Body of pancreas (tissue), 4 donors: ENCODE measurements around the gene SS18L1. TPM values are rescaled to one million over a fixed set of nuclear protein-coding genes. Genes with fewer than 3 reads are reported as not detected.

ENCODE experiments used
- ATAC-seq: fragments of 150-250 bp; one replicate; pipeline ENCODE4 v1.9.1; 2016
- DNase-seq, 4 donors: peaks; one replicate each; pipeline ENCODE4 v3.0.0-alpha.2; 2019
- H3K27ac ChIP-seq, 4 donors: fragments of 200-600 bp; sonication (generic); 1 replicate in 3 of 4; 2 replicates in 1 of 4; pipeline versions ENCODE4 v1.5.1 to v1.6.1; 2016 to 2019; ENCODE audit warnings: mild to moderate bottlenecking in 1 of 4, mixed read lengths in 1 of 4, moderate library complexity in 1 of 4
- H3K27me3 ChIP-seq, 2 donors: fragments of 200-600 bp; sonication (generic); one replicate each; pipeline ENCODE4 v1.6.0; 2016; ENCODE audit warnings: mild to moderate bottlenecking in 1 of 2
- H3K36me3 ChIP-seq, 2 donors: fragments of 200-600 bp; sonication (generic); replicated peaks in 1 of 2; 2 replicates each; pipeline ENCODE4 v1.5.1; 2016; ENCODE audit warnings: low read depth in 2 of 2; ENCODE audit not compliant: insufficient read depth in 1 of 2
- H3K4me1 ChIP-seq: fragments of 200-600 bp; sonication (generic); one replicate; pipeline ENCODE4 v1.6.0; 2016
- H3K4me3 ChIP-seq, 2 donors: fragments of 200-600 bp; sonication (generic); 1 replicate in 1 of 2; 2 replicates in 1 of 2; pipeline ENCODE4 v1.5.1; 2016 to 2019
- H3K9me3 ChIP-seq, 3 donors: fragments of 200-600 bp; sonication (generic); 1 replicate in 2 of 3; 2 replicates in 1 of 3; pipeline ENCODE4 v1.5.1; 2016
- CTCF ChIP-seq, 7 experiments: fragments of 450-650 bp in 4 of 7; fragments of 200-600 bp in 3 of 7; sonication (generic) in 3 of 7; IDR thresholded peaks; one replicate each; pipeline ENCODE4 v1.5.1; 2016 to 2019; ENCODE audit warnings: antibody characterized with exemption in 7 of 7
- POLR2A ChIP-seq, 3 donors: fragments of 450-650 bp; IDR thresholded peaks; one replicate each; pipeline ENCODE4 v1.6.1; 2016; ENCODE audit warnings: antibody characterized with exemption in 3 of 3, mild to moderate bottlenecking in 2 of 3
- WGBS, 2 donors: methylation state at CpG; one replicate each; pipeline ENCODE4 v1.1.5; 2017; 5-methylcytosine and 5-hydroxymethylcytosine counted together
- intact Hi-C: fragments of 100-400 bp; cut with DNase I; formaldehyde crosslinking; loops from one replicate; pipeline ENCODE4 v1.15.1; 2023
- total RNA-seq, 2 donors: library from RNA; depleted of rRNA; stranded (reverse); fragments of >200 nt; gene quantifications; one replicate each; pipeline ENCODE4 v1.1.0, GENCODE V29; 2016

SS18L1 gene
- total RNA-seq, 2 donors from 2014 or later = 11.4 to 14.5 TPM

GRCh38 chr20:62159052-62159451 lies 15.5 kb downstream of the SS18L1 start:
- WGBS, 2 donors = 87 to 100% methylated on average over 2 to 10 of the region's 11 CpGs
- no peaks in the 10 kb centered on the region for H3K27me3 ChIP-seq
- H3K36me3 ChIP-seq = peaks cover 0 to 21% of the 10 kb centered on the region in 2 donors
- H3K4me1 ChIP-seq = peaks cover 14% of the 10 kb centered on the region
- intact Hi-C loops = no loop called here
- DNase-seq (no peak), ATAC-seq (no peak)
- H3K9me3 ChIP-seq = no peaks in the 10 kb centered on the region
- no peak for TF ChIP-seq POLR2A (IDR thresholded peaks at IDR 0.05)
- H3K4me3 ChIP-seq = no peak overlapping the region
- no peak overlapping the region for H3K27ac ChIP-seq

DNA sequence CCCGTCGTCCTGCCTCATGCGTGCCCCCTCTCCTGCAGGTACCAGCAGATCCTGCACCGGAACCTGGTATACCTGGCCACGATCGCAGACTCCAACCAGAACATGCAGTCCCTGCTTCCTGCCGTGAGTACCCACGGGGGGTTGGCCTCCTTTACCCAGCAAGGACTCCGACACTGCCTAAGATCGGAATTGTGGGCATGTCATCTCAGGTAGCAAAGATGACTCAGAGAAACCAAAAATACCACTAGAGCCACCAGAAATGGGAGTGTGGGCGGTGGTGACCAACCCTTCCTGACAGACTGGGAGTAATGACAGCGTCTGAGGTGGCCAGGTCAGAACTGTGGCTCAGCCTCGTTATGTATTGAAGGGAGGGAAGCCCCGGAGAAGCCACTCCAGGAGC lies 16.3 kb downstream of the SS18L1 start:
- peaks cover 14% of the 10 kb centered on the region for H3K4me1 ChIP-seq
- no peaks in the 10 kb centered on the region for H3K9me3 ChIP-seq
- ATAC-seq (no peak), DNase-seq (no peak)
- H3K27ac ChIP-seq = no peak overlapping the region
- whole genome bisulfite sequencing, 2 donors = 80% methylated on average over 9 to 14 of the region's 14 CpGs
- TF ChIP-seq POLR2A (IDR thresholded peaks at IDR 0.05) = no peak
- TF ChIP-seq CTCF (IDR thresholded peaks at IDR 0.05) = no peak
- intact Hi-C loops = no loop called here
- H3K36me3 ChIP-seq = peaks cover under 1 to 28% of the 10 kb centered on the region in 2 donors
- H3K27me3 ChIP-seq = no peaks in the 10 kb centered on the region
- no peak overlapping the region for H3K4me3 ChIP-seq

GRCh38 chr20:62160253-62160652 lies 16.7 kb downstream of the SS18L1 start:
- no peaks in the 10 kb centered on the region for H3K9me3 ChIP-seq
- ATAC-seq = no peak
- intact Hi-C loops = no loop called here
- no peak for TF ChIP-seq POLR2A (IDR thresholded peaks at IDR 0.05)
- no peak for TF ChIP-seq CTCF (IDR thresholded peaks at IDR 0.05)
- H3K4me1 ChIP-seq = peaks cover 14% of the 10 kb centered on the region
- no peak overlapping the region for H3K27ac ChIP-seq
- H3K27me3 ChIP-seq = no peaks in the 10 kb centered on the region
- H3K4me3 ChIP-seq = no peak overlapping the region
- no peak for DNase-seq
- 94 to 98% methylated on average over 8 to 9 of the region's 9 CpGs for WGBS, 2 donors
- H3K36me3 ChIP-seq = peaks cover 4 to 32% of the 10 kb centered on the region in 2 donors

DNA sequence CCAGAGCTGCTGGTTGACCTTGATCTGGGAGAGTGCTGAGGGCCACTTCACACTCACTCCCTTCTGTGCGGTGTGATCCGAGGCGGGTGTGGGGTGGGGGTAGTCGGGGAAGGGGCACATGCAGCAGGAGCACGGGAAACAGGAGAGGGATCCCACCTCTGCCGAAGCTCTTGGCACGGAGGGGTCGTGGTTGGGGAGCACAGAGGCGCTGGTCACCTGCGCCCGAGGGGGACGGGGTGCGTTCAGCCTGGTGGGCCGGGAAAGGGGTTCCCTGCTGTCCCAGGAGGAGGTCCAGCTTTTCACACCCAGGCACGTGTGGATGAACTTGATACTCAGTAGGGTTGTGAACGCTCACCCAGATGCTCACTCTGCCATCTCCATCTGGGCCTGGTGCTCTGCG lies 17.3 kb downstream of the SS18L1 start:
- WGBS, 2 donors = 91 to 92% methylated on average over 16 of the region's 17 CpGs
- H3K27ac ChIP-seq = no peak overlapping the region
- no peak overlapping the region for H3K4me3 ChIP-seq
- intact Hi-C loops = no loop called here
- no peak for ATAC-seq
- TF ChIP-seq POLR2A (IDR thresholded peaks at IDR 0.05) (no peak), CTCF (IDR thresholded peaks at IDR 0.05) (no peak)
- no peaks in the 10 kb centered on the region for H3K9me3 ChIP-seq
- H3K4me1 ChIP-seq = peaks cover 14% of the 10 kb centered on the region
- H3K27me3 ChIP-seq = no peaks in the 10 kb centered on the region
- peaks cover 10 to 36% of the 10 kb centered on the region in 2 donors for H3K36me3 ChIP-seq
- no peak for DNase-seq

DNA sequence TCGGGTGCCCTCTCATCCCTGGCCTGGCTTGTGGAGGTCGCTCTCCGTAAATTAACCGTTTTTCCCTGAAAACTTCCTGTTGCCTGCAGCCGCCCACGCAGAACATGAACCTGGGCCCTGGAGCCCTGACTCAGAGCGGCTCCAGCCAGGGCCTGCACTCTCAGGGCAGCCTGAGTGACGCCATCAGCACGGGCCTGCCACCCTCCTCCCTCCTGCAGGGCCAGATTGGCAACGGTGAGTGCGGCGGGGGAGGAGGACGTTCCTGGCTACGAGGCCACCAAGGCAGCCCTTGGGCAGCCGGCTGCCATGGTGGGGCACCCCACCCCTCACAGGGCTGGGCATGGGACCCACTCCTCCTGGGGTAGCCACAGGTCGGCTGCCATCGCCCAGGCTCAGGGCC lies 17.8 kb downstream of the SS18L1 start:
- H3K36me3 ChIP-seq = peaks cover 10 to 36% of the 10 kb centered on the region in 2 donors

More for the DNA sequence above, 17.8 kb downstream of the SS18L1 start:
- H3K4me1 ChIP-seq = peaks cover 13% of the 10 kb centered on the region
- H3K4me3 ChIP-seq = no peak overlapping the region
- intact Hi-C loops = no loop called here
- H3K27me3 ChIP-seq = no peaks in the 10 kb centered on the region
- TF ChIP-seq CTCF (IDR thresholded peaks at IDR 0.05) (no peak), POLR2A (IDR thresholded peaks at IDR 0.05) (no peak)
- no peak for ATAC-seq
- 88 to 91% methylated on average over 15 to 17 of the region's 17 CpGs for WGBS, 2 donors
- no peak for DNase-seq
- H3K27ac ChIP-seq = no peak overlapping the region
- H3K9me3 ChIP-seq = no peaks in the 10 kb centered on the region
